H1 (cell line): ENCODE measurements around the gene NASP. TPM values are rescaled to one million over a fixed set of nuclear protein-coding genes. Genes with fewer than 3 reads are reported as not detected.
A peak's percentile ranks its signal among the peaks of the same experiment; 100 is the strongest.

Source experiments
- BACH1 ChIP-seq: IDR thresholded peaks from 2 replicates; pipeline ENCODE4 v1.6.1; 2012; ENCODE audit warnings: low read length, improper control_type of control experiment
- CHD7 ChIP-seq: fragments of 300-600 bp; sonication (generic); IDR thresholded peaks from 2 replicates; pipeline ENCODE4 v1.7.1; 2012; ENCODE audit warnings: low read length, moderate library complexity, mild to moderate bottlenecking, inconsistent platforms; ENCODE audit not compliant: insufficient replicate concordance
- RAD21 ChIP-seq, 2 experiments: IDR thresholded peaks in 1 of 2; conservative IDR thresholded peaks in 1 of 2; 2 replicates each; pipeline ENCODE4 v1.6.1; 2011; ENCODE audit warnings: low read depth in 2 of 2, low read length in 2 of 2, improper control_type of control experiment in 1 of 2, inconsistent platforms in 1 of 2, mild to moderate bottlenecking in 1 of 2, moderate library complexity in 1 of 2
- RXRA ChIP-seq: IDR thresholded peaks from 2 replicates; pipeline ENCODE4 v1.6.1; 2011; ENCODE audit warnings: low read depth, mild to moderate bottlenecking, low read length, moderate library complexity; ENCODE audit not compliant: insufficient read depth
- SIX5 ChIP-seq: IDR thresholded peaks from 2 replicates; pipeline ENCODE4 v1.6.1; 2011; ENCODE audit warnings: mild to moderate bottlenecking, low read depth, low read length
- polyA plus RNA-seq, 7 experiments: library from polyadenylated mRNA; depleted of rRNA in 3 of 7; stranded (reverse) in 5 of 7; unstranded in 2 of 7; fragments of >200 nt in 5 of 7; fragments of 200-250 nt in 2 of 7; gene quantifications; 1 replicate in 5 of 7; 2 replicates in 1 of 7; 4 replicates in 1 of 7; pipeline versions ENCODE4 v1.2.1 to v1.2.3, GENCODE V29; 2011 to 2013; ENCODE audit warnings: missing spikeins in 2 of 7, mixed read lengths in 2 of 7
- total RNA-seq: library from RNA; stranded (reverse); fragmentation: NEBNext Ultra II Directional; extraction: Animal tissue kit (Norgen Biotek cat#: 25700); gene quantifications from 2 replicates; pipeline ENCODE4 v1.2.1, GENCODE V29; 2021

Gene NASP
- total and polyA plus RNA-seq, 2 of the 8 experiments (the other 6 are each of a cell fraction or from before 2014, with no cell fraction given), result 263 to 647 TPM

GRCh38 chr1:45619149-45619921, 35.5 kb downstream of the NASP start (continued):
- TF ChIP-seq CHD7, result peak; percentile 14
- no peak for TF ChIP-seq SIX5
- TF ChIP-seq RXRA, result no peak
- peak in 1 of 2 experiments; percentile 26; a peak in 2 of 4 replicates for TF ChIP-seq RAD21 (IDR thresholded peaks at IDR 0.05 in 1 of 2, conservative IDR thresholded peaks at IDR 0.05 in 1 of 2; ENCODE audit: low read depth in 2 of 2, low read length in 2 of 2)
- TF ChIP-seq BACH1, result no peak
